IMR-90 (cell line): ENCODE measurements around the gene SEMA3E. TPM values are rescaled to one million over a fixed set of nuclear protein-coding genes. Genes with fewer than 3 reads are reported as not detected.

Experiments used
- ATAC-seq: fragments of 200-7000 bp; cut with Tn5 transposase; 2 replicates; pipeline ENCODE4 v1.9.1; 2020; ENCODE audit warnings: low read depth, mild to moderate bottlenecking, moderate library complexity
- BruUV-seq: library from RNA; stranded (reverse); fragments of 400-500 nt; replicated peaks from 2 replicates; lab custom pipeline; 2021; lab: Mats Ljungman, UMichigan
- CTCF ChIA-PET: fragments of 300-600 bp; formaldehyde crosslinking; extraction: SDS; loops from one replicate; lab custom pipeline; 2021; ENCODE audit warnings: antibody characterized with exemption; lab: Yijun Ruan, JAX
- POLR2A ChIA-PET: fragments of 300-600 bp; sonication (Branson Sonifier 250); formaldehyde crosslinking; loops from one replicate; lab custom pipeline; 2022; ENCODE audit warnings: antibody characterized with exemption; ENCODE audit not compliant: unreplicated experiment; lab: Charles Lee
- DNase-seq: peaks from one replicate; pipeline ENCODE4 v3.0.0; 2013
- H2AFZ ChIP-seq: replicated peaks from 2 replicates; pipeline ENCODE3; 2013; ENCODE audit warnings: low read length, mild to moderate bottlenecking; ENCODE audit not compliant: poor library complexity
- H2AK5ac ChIP-seq: 2 replicates; pipeline ENCODE4 v1.6.1; 2013; ENCODE audit warnings: low read depth, low read length, inconsistent platforms
- H2AK9ac ChIP-seq: replicated peaks from 2 replicates; pipeline ENCODE3; 2013; ENCODE audit warnings: mild to moderate bottlenecking, low read depth, low read length, moderate library complexity; ENCODE audit not compliant: poor library complexity
- H2BK120ac ChIP-seq: 2 replicates; pipeline ENCODE4 v1.6.1; 2013; ENCODE audit warnings: low read depth, low read length, inconsistent platforms
- H2BK15ac ChIP-seq: 3 replicates; pipeline ENCODE4 v1.6.1; 2013; ENCODE audit warnings: low read depth, low read length, inconsistent platforms
- H2BK20ac ChIP-seq: 2 replicates; pipeline ENCODE4 v1.6.1; 2013; ENCODE audit warnings: low read depth, mild to moderate bottlenecking, inconsistent platforms, low read length, moderate library complexity
- H2BK5ac ChIP-seq: 2 replicates; pipeline ENCODE4 v1.6.1; 2013; ENCODE audit warnings: mild to moderate bottlenecking, low read depth, low read length, inconsistent platforms; ENCODE audit not compliant: poor library complexity, severe bottlenecking
- H3K14ac ChIP-seq: replicated peaks from 2 replicates; pipeline ENCODE4 v1.6.1; 2013; ENCODE audit warnings: low read depth, low read length, inconsistent platforms
- H3K18ac ChIP-seq: 2 replicates; pipeline ENCODE4 v1.6.1; 2013; ENCODE audit warnings: low read depth, low read length, control low read depth
- H3K23ac ChIP-seq: 2 replicates; pipeline ENCODE4 v1.6.1; 2013; ENCODE audit warnings: low read depth, low read length, inconsistent platforms
- H3K27ac ChIP-seq: 2 replicates; pipeline ENCODE4 v1.5.1; 2013; ENCODE audit warnings: mild to moderate bottlenecking, control low read depth, low read length; ENCODE audit not compliant: insufficient read depth
- H3K27me3 ChIP-seq: 2 replicates; pipeline ENCODE4 v1.6.1; 2013; ENCODE audit warnings: low read length; ENCODE audit not compliant: control insufficient read depth, insufficient read depth
- H3K36me3 ChIP-seq: 2 replicates; pipeline ENCODE4 v1.6.1; 2013; ENCODE audit warnings: low read length, mixed read lengths; ENCODE audit not compliant: control insufficient read depth, insufficient read depth
- H3K4ac ChIP-seq: 2 replicates; pipeline ENCODE4 v1.6.1; 2013; ENCODE audit warnings: low read depth, low read length, inconsistent platforms
- H3K4me1 ChIP-seq: 2 replicates; pipeline ENCODE4 v1.6.1; 2013; ENCODE audit warnings: low read length, mixed read lengths; ENCODE audit not compliant: control insufficient read depth, insufficient read depth
- H3K4me2 ChIP-seq: 2 replicates; pipeline ENCODE4 v1.6.1; 2013; ENCODE audit warnings: low read depth, mild to moderate bottlenecking, control low read depth, low read length, moderate library complexity
- H3K4me3 ChIP-seq: 2 replicates; pipeline ENCODE4 v1.5.1; 2013; ENCODE audit warnings: low read depth, mild to moderate bottlenecking, control low read depth, low read length, moderate library complexity; ENCODE audit not compliant: insufficient read depth
- H3K56ac ChIP-seq: 2 replicates; pipeline ENCODE4 v1.6.1; 2013; ENCODE audit warnings: low read length, inconsistent platforms; ENCODE audit not compliant: insufficient read depth; ENCODE audit errors: extremely low read depth
- H3K79me1 ChIP-seq, 2 experiments: 2 replicates each; pipeline ENCODE4 v1.6.1; 2013; ENCODE audit warnings: low read length in 2 of 2, inconsistent platforms in 1 of 2, low read depth in 1 of 2
- H3K9ac ChIP-seq: 2 replicates; pipeline ENCODE4 v1.6.1; 2013; ENCODE audit warnings: low read depth, low read length, control low read depth
- H3K9me1 ChIP-seq: 2 replicates; pipeline ENCODE4 v1.6.1; 2013; ENCODE audit warnings: low read length, inconsistent platforms; ENCODE audit not compliant: insufficient read depth
- H3K9me3 ChIP-seq: 2 replicates; pipeline ENCODE4 v1.6.1; 2013; ENCODE audit warnings: low read length; ENCODE audit not compliant: control insufficient read depth, insufficient read depth
- H4K20me1 ChIP-seq: 2 replicates; pipeline ENCODE4 v1.6.1; 2013; ENCODE audit warnings: low read length, inconsistent platforms; ENCODE audit not compliant: insufficient read depth
- H4K5ac ChIP-seq: 2 replicates; pipeline ENCODE4 v1.6.1; 2013; ENCODE audit warnings: mild to moderate bottlenecking, low read depth, low read length, control low read depth
- H4K8ac ChIP-seq, 2 experiments: 2 replicates each; pipeline ENCODE4 v1.6.1; 2013; ENCODE audit warnings: low read depth in 2 of 2, low read length in 2 of 2, control low read depth in 1 of 2, inconsistent platforms in 1 of 2
- H4K91ac ChIP-seq: 2 replicates; pipeline ENCODE4 v1.6.1; 2013; ENCODE audit warnings: low read depth, low read length, inconsistent platforms; ENCODE audit not compliant: insufficient read depth
- CEBPB ChIP-seq: IDR thresholded peaks from 2 replicates; pipeline ENCODE4 v1.6.1; 2012; ENCODE audit warnings: low read depth, low read length, improper control_type of control experiment
- MAZ ChIP-seq: IDR thresholded peaks from 2 replicates; pipeline ENCODE4 v1.6.1; 2012; ENCODE audit warnings: low read depth, mild to moderate bottlenecking, low read length, improper control_type of control experiment, moderate library complexity, borderline replicate concordance
- MXI1 ChIP-seq: IDR thresholded peaks from 2 replicates; pipeline ENCODE4 v1.6.1; 2012; ENCODE audit warnings: low read depth, mild to moderate bottlenecking, low read length, moderate library complexity, borderline replicate concordance
- NFE2L2 ChIP-seq: fragments of 150-350 bp; IDR thresholded peaks from 2 replicates; pipeline ENCODE4 v1.6.1; 2016; ENCODE audit warnings: low read depth, mild to moderate bottlenecking, low read length
- RAD21 ChIP-seq: IDR thresholded peaks from 2 replicates; pipeline ENCODE4 v1.6.1; 2012; ENCODE audit warnings: low read length, improper control_type of control experiment
- USF2 ChIP-seq: fragments of 150-350 bp; IDR thresholded peaks from 2 replicates; pipeline ENCODE4 v1.6.1; 2017; ENCODE audit warnings: mild to moderate bottlenecking, antibody characterized with exemption, low read length, low read depth
- WGBS, 2 experiments: methylation state at CpG; one replicate each; pipeline versions ENCODE4 v1.1.5 to v1.1.7; 2013; ENCODE audit warnings: missing lambda C conversion rate in 2 of 2; ENCODE audit not compliant: insufficient read length in 1 of 2; ENCODE audit errors: extremely low coverage in 2 of 2; 5-methylcytosine and 5-hydroxymethylcytosine counted together
- dilution Hi-C: fragments of 300-500 bp; cut with HindIII; formaldehyde crosslinking; loops from one replicate; pipeline ENCODE4 v1.14.3; 2018; ENCODE audit warnings: low sequenced_read_pairs; ENCODE audit not compliant: unreplicated experiment
- in situ Hi-C: fragments of 300-500 bp; cut with MboI; formaldehyde crosslinking; loops from 3 replicates; pipeline ENCODE4 v1.14.3; 2019; ENCODE audit warnings: low sequenced_read_pairs, inconsistent platforms, mixed read lengths
- intact Hi-C: fragments of 100-400 bp; cut with micrococcal nuclease; formaldehyde crosslinking; loops from 2 replicates; pipeline ENCODE4 v1.10.0; 2022
- polyA plus RNA-seq, 3 experiments: library from polyadenylated mRNA; depleted of rRNA; stranded (reverse); fragments of >200 nt; gene quantifications; 2 replicates each; pipeline ENCODE4 v1.2.3, GENCODE V29; 2012; ENCODE audit warnings: low replicate concordance in 1 of 3
- total RNA-seq: library from RNA; depleted of rRNA; stranded (reverse); fragments of >200 nt; gene quantifications from 2 replicates; pipeline ENCODE4 v1.2.3, GENCODE V29; 2012
- TF ChIP-seq, protein P1 (sequence below): fragments of 150-350 bp; IDR thresholded peaks from 2 replicates; pipeline ENCODE4 v1.6.1; 2016; ENCODE audit warnings: low read depth, mild to moderate bottlenecking, low read length, moderate library complexity, borderline replicate concordance

SEMA3E gene
- total and polyA plus RNA-seq, 2 of the 4 experiments (the other 2 are of a cell fraction), result 0.31 to 0.72 TPM

GRCh38 chr7:83455612-83456011 is 193.3 kb downstream of the SEMA3E start:
- Histone ChIP-seq H3K4me2 (no peak overlapping the region), H4K91ac (no peak overlapping the region), H2BK5ac (no peak overlapping the region), H3K18ac (no peak overlapping the region), H3K4ac (no peak overlapping the region), H3K23ac (no peak overlapping the region), H2AK5ac (no peak overlapping the region), H3K4me1 (no peaks in the 10 kb centered on the region), H3K9me3 (no peaks in the 10 kb centered on the region), H4K5ac (no peak overlapping the region), H4K8ac (no peak overlapping the region), H2AFZ (no peak overlapping the region), H3K9me1 (no peaks in the 10 kb centered on the region), H2BK120ac (no peak overlapping the region), H3K14ac (no peak overlapping the region), H2BK15ac (no peak overlapping the region), H3K9ac (no peak overlapping the region), H2AK9ac (no peak overlapping the region), H4K20me1 (no peaks in the 10 kb centered on the region), H3K36me3 (no peaks in the 10 kb centered on the region), H3K4me3 (no peak overlapping the region), H3K56ac (no peak overlapping the region), H3K27me3 (no peaks in the 10 kb centered on the region), H3K27ac (no peak overlapping the region), H3K79me1 (no peaks in the 10 kb centered on the region), H2BK20ac (no peak overlapping the region)
- no TSS peak for BruUV-seq
- POLR2A ChIA-PET, result interaction anchor here (0.6 kb wide), 1 partner anchor 24 kb away, joined by 5 read pairs; no protein-coding TSS in a partner anchor
- CTCF ChIA-PET, result no interaction called here
- 80% methylated on average over 1 of the region's 5 CpGs; no CpG with 5 or more reads in 1 of the 2 experiments for WGBS, 2 experiments
- dilution Hi-C loops, result no loop called here
- no peak for DNase-seq
- intact Hi-C loops, result no loop called here
- TF ChIP-seq USF2 (no peak), MXI1 (no peak), NFE2L2 (no peak), MAZ (no peak), CEBPB (no peak), RAD21 (no peak)
- TF ChIP-seq, protein P1, sequence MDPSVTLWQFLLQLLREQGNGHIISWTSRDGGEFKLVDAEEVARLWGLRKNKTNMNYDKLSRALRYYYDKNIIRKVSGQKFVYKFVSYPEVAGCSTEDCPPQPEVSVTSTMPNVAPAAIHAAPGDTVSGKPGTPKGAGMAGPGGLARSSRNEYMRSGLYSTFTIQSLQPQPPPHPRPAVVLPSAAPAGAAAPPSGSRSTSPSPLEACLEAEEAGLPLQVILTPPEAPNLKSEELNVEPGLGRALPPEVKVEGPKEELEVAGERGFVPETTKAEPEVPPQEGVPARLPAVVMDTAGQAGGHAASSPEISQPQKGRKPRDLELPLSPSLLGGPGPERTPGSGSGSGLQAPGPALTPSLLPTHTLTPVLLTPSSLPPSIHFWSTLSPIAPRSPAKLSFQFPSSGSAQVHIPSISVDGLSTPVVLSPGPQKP, result no peak
- ATAC-seq, result no peak
- in situ Hi-C loops, result no loop called here
